NCI-H524 (cell line): ENCODE results near the gene MYH11.
"Not testable (repeated sequence)": the region's sequence is repeated elsewhere in the genome, so short reads cannot be mapped to it uniquely, and the experiment has no call there.

Source experiments
- DNase-seq, 2 experiments: peaks; one replicate each; lab custom pipeline; 2025; lab: John Stamatoyannopoulos, UW

MYH11 gene

DNA sequence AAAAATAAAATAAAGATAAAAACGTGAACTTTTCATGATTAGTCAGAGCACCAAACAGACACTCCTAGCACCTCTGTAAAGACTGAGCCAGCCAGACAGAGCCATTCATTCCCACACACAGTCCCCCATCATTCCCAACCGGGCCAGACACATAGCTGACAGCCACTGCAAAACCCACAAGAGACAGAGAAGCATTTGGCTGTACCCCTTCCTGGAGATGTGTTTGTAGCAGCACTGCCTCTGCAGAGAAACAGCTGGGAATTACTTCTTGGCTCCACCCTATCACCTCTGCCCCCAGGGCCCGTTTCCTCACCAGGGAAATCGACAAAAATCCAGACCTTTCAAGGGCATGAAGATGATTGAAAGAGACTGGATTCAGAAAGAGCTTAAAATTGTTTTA lies 46.4 kb downstream of the MYH11 start:
- DNase-seq = no peak

DNA sequence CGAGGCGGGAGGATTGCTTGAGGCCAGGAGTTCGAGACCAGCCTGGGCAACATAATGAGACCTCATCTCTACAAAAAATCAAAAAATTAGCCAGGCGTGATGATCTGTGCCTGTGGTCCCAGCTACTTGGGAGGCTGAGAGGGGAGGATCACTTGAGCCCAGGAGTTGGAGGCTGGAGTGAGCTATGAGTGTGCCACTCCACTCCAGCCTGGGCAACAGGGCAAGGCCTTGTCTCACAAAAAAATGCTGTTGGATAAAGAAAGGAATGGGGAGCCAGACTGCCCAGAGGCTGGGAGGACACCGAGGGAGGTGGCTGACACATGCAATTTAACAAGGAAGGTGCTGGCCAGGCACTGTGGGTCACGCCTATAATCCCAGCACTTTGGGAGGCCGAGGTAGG lies 47.5 kb downstream of the MYH11 start:
- DNase-seq = not testable (repeated sequence)

DNA sequence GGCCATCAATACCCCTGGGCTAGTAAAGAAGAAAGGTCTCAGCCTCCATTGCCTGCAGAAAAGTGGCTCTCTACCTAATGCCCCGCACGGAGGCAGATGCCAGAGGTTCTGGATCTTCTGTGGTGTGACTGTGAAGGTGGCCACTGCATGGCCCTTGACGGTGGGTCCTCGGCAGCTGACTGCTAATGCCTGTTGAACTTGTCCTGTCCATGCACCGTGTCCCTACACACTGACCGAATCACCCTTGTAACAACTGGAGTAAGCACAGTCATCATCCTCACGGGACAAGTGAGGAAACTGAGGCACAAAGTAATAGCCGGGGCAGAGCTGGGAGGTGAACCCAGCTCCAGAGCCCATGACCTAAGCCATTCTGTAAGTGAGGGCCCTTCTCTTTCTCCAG lies 48.8 kb downstream of the MYH11 start:
- DNase-seq = no peak

DNA sequence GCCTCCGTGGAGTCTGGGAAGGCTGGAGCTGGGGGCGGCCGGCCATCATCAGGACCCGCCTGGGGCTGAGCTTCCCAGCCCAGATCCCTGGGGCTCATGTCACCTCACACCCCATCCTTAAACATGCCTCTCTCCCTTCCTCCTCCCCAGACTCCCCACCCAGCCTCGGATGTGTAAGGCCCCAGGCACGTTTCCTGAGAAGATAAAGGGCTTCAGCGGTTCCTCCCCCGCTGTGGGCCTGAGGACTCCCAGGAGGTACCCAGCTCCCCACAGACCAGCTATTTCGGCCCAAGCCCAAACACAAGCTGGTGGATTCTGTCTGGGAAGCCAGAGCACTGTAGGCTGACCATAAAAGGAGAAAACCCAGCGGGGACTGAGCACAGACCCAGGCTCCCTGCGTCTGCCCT lies 49.2 kb downstream of the MYH11 start:
- DNase-seq = no peak

DNA sequence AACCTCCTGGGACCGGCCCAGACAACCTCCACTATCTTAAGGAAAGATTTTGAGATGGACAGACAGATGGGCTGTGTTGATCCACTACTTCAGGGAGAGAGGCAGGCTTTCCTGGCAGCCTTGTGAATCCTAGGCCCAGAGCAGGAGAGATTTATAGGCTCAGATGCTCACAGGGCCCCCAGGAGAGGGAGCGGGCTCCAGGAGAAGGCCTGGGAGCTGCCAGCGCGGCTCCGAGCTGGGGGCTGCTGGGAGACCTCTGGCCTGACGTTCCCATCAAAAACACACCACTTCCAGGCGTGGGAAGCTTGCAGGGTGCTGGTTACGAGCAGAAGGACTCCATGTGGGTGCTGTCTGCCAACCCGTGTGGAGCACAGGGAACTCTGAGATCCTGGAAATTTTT lies 53.2 kb downstream of the MYH11 start:
- DNase-seq = peak in 1 of 2 experiments; percentile 26

DNA sequence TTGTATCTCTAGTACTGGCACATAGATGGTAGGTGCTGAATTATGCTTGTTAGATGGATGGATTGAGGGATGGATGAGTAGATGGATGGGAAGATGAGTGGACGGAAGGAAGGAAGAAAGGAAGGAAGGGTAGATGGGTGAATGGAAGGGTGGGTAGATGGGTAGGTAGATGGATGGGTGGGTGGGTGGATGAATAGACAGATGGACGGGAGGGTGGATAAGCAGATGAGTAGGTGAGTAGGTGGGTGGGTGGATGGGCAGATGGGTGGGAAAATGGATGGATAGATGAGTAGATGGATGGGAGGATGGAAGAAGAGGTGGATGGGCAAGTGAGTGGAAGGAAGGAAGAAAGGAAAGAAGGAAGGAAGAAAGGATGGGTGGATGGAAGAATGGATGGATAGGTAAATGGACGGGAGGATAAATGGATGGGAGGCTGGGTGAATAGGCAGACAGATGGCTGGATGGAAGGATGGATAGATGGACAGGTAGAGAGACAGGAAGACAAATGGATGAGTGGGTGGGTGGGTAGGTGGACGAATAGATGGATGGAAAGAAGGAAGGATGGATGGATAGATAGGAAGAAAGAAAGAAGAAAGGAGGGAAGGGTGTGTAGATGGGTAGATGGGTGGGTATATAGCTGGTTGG lies 56.9 kb downstream of the MYH11 start:
- DNase-seq = no peak

DNA sequence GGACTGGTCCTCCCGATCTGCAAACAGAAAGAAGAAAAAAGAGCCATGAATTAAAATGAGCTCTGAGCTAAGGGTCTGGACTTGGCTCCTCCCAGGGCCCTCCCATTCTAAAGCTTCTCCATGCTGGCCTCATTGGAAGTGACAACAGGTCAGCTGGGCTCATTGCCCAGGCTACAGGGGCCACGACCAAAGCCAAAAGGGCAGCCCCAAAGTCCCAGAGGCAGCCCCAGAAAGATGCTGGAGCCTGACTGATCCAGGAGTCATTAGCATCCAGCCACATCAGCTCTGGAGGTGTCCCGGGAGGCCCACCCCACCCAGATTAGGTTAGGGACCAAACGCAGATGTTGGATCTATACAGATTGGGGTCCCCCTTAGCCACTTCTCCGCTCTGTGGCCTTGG lies 58.2 kb downstream of the MYH11 start:
- DNase-seq = no peak

DNA sequence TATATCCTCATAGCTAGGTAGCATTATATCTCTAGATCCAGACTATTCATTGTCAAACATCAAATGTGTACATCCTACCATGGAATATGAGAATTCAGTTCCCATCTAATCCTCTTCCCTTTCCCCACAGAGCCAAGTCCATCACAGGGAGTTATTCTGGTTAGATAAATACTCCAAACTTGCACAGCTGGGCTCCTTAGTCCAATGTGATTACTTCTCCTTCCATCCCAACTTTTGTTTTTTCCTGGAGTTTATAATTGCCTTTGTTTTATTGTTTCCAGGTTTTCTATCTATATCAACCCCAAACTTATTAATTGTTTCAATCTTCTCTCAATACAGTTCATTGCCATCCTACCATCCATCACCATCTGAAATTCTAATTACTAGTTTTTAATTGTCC lies 59.9 kb downstream of the MYH11 start:
- no peak for DNase-seq

DNA sequence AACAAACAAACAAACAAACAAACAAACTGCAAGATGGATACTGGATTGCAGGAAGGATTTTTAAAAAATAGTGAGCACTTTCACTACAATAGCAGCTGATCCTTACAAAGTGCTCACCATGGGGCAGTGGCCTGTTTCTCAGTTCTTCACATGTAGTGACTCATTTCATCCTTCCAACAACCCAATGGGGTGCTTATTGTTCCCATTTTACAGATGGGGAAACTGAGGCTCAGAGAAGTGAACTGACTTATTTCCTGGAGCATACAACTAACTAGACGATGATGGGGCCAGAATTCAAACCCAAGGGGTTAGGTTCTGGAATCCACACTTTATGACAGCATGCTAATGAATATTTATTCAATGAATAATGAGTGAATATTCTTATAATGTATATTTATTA lies 61.2 kb downstream of the MYH11 start:
- no peak for DNase-seq

DNA sequence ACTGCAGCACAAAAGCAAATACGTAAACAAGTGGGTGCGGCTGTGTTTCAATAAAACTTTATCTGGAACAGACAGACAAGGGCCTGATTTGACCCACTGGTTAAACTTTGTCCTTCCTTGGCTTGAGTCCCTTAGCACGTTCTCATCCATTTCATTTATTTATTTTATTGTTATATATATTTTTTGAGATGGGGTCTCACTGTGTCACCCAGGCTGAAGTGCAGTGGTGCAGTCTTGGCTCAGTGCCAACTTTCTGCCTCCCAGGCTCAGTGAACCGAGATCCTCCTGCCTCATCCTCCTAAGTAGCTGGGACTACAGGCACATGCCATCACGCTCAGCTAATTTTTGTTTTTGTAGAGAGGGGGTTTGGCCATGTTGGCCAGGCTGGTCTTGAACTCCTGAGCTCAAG lies 64.3 kb downstream of the MYH11 start:
- DNase-seq = no peak

DNA sequence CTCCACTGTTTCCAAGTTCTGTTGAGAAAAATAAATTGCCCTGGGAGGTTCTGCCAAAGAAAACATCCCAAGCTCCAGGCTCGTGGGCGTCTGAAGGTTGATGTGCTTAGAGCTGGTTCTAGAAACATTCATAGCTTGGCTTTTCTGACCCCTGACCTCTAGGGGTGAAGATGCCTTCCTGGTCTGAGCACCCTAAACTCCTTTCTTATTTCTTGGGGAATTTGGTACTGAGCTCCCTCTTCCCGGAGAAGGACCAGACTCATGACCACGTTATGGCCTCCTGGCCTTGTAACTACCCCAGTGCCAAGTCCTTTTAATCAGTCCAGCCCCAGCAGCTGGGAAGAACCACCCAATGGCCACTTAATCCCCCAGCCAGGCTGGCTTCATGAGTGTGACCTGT lies 66.4 kb downstream of the MYH11 start:
- DNase-seq = no peak

DNA sequence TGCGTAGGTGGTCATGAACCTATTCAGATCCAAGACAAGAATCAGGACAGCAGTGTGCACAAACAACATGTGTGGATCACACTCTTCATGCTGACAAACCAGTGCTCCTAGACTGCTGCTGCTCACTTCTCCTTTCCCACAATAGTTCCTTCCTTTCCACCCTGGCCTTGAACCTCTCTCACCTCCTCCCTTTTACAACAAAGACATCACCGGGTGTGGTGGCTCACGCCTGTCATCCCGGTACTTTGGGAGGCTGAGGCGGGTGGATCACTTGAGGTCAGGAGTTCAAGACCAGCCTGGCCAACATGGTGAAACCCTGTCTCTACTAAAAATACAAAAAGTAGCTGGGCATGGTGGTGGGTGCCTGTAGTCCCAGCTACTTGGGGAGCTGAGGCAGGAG lies 67.0 kb downstream of the MYH11 start:
- not testable (repeated sequence) for DNase-seq

DNA sequence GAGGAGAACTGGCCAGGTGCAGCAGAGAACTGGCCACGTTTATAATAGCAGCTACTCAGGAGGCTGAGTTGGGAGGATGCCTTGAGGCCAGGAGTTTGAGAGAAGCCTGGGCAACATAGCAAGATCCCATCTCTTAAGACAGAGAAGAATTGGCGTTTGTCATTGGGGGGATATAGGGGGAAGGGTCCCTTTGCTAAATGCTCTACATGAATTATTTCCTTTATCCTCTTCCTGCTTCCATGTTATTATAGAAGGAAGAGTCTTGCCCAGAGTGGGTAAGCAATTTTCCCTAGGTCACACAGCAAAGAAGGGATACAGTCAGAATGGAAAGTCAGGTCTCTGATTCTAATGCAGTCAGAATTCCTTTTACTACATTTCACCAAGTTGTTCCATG lies 68.0 kb downstream of the MYH11 start:
- DNase-seq = no peak

DNA sequence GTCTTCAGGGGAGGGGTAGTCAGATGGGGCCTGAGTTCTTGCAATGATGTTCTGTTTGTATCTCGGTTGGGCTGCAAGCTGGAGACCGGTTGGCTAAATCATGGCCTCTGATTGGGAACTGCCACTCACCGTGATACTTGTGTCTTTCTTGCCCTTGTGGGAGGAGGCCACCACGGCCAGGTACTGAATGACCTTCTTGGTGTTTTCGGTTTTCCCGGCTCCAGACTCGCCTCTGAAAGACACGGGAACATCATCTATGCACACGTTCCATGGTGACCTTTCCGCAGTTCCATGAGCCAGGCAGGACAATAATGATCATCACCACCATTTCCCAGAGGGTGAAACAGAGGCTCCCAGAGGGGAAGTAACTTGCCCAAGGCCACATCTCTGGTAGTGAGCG lies 70.3 kb downstream of the MYH11 start:
- DNase-seq = no peak

DNA sequence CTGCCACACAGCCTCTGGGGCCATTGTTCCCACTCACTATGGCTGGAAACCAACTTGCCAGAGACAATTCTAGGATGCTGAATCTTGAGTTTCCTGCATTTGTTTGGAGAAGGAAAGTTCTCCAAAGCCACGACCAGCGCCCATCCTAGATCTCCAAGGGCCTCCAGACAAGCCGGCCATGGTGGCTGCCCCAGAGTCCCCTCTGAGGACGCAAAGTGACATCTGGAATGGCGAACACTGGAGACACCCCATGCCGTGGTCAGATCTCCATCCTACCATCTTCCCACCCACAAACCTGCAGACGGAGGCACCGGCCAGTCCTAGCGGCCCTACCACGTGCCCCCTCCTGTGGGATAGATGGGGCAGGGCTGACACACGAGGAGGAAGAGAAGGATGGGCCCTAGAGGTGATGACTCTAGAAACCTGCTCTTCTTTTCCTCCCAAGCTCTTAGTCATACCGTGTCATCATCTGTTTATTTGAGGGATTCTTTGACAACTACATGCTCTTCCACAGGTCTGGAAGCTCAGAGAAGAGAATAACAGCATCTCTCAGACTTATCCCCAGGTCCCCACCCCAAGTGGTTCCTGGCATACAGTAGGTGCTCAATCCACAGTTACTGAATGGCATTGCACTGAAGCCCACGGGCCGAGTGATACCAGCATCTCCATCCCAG lies 71.3 kb downstream of the MYH11 start:
- DNase-seq = no peak

DNA sequence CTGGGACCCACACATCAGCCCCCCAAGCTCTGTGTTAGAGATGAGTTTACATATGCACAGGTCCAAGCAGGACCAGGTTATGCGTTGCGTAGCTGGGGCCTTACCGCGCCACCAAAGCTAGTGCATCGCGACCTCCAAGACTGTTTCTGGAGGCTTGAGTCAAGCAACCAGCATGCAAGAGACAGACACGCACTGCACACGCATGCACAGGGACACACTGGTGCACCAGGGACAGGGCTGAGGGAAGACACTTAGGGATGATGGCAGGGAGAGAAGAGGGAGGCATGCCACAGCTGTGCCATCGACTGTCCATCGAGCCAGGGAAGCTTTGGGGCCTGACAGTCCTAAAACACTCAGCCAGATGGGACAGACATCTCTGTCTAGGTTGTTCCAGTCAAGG lies 72.8 kb downstream of the MYH11 start:
- no peak for DNase-seq

DNA sequence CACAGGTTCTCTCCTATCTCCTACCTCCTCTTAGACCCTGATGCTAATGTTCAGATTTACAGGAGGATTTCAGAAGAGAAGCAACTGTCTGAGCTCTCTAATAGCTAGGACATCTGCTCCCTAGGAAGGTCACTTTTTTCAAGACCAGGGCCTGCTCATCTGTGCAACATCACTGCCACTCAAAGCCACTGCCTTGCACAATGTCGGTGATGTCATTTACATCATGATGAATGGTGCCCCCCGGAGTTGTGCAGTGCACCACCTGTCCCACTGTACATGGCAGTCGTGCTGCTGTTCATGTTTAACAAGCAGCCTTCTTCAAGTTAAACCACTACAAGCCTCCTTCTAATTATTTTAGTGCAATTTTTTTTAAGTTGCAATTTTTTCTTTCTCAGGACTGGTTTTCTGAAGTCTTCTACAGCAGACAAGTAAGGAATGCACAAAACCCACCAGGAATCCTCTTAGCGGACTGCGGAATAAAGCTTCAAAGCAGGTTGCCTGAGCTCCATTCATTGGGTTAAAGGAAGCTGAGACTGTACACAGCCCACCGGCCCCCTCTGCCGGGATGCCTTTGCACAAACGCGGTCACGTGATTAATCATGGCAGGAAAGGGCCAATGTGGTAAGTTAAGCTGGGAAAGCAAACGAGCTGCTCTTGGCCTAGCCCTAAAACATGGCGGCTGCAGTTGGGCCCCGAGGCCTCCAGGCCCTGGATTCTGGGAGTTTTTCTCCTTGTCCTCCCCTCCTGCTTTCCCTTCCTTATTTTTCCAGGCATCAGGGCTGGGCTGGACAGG lies 74.1 kb downstream of the MYH11 start:
- DNase-seq = peak in 1 of 2 experiments; percentile 24

DNA sequence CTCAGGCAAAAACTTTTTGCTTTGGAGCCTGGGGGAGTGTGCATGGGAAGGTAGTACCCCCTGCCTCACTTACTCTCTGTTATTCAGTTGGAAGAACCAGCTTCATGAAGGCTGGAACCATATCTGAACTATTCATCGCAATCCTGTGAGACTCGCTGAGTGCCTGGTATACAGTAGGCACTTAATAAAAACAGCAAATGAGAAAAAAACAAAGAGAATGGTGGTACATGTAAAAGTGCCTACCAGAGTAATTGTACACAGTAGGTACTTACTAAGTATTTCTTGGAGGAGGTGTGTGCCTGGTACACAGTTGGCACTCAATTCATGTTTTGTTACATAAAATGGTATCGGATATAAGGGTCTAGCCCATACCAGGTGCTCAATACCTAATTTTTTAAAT lies 75.2 kb downstream of the MYH11 start:
- DNase-seq = no peak

DNA sequence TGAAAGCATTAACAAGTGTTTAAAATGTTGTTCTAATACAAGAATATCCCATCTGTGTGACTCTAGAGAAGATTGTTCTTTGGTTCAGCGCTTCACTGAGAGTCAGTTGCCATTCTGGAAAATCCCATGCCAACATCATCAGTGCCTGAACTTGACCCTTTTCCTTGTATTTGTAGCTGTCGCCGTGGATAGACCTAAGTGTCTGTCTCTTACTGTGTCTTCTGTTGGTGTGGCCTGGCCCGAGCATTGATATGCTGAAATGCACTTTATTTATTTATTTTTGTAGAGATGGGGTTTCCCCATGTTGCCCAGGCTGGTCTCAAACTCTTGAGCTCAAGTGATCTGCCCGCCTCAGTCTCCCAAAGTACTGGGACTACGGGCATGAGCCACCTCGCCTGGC lies 76.0 kb downstream of the MYH11 start:
- no peak for DNase-seq

DNA sequence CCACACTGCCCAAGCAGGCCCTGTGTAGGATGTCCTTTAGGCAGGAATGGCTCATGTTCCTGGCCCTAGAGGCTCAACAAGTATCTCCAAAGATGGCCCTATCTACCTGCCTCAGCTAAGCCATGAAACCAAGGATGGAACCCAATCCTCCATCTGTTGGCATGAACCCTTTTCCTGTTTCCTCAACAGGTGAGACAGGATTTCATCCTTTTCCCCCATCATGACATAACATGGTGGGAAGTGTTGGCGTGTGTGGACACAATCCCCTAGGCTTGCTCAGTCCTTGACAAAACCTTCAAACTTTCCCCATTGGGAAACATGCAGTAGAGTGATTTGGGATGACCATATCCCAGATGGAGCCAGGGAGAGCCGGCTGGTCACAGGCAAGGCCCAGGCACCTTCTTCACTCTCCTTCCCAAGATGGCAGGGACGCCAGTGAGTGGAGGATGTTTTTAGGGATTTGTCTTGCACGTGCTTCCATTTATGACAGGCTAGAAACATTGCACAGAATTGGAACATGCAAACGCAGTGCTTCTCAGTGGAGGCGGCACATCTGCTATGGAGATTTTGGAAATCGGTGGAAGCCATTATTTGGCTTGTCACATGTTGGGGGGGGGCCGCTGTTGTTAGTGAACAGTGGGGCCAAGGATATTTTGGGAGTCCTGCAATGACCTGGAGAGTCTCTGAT lies 77.0 kb downstream of the MYH11 start:
- no peak for DNase-seq

DNA sequence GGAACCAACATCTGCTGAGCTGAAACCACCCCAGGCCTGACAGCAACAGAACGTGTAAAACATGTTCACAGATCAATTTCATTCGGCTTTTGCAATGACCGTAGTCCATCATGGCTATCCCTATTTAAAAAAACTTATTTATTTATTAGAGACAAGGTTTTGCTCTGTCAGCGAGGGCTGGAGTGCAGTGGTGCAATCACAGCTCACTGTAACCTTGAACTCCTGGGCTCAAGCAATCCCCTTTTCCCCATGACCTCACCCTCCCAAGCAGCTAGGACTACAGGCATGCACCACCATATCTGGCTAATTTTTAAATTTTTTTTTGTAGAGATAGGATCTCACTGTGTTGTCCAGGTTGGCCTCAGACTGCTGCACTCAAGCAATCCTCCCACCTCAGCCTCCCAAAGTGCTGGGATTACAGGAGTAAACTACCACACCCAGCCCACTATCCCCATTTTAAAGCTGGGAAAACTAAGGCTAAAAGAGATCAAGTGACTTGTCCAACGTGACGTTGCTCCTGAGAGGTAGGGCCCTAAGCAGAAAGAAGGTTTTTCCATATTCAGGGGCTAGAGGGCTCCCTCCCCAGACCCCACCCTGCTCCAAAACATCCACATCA lies 77.7 kb downstream of the MYH11 start:
- DNase-seq = no peak

DNA sequence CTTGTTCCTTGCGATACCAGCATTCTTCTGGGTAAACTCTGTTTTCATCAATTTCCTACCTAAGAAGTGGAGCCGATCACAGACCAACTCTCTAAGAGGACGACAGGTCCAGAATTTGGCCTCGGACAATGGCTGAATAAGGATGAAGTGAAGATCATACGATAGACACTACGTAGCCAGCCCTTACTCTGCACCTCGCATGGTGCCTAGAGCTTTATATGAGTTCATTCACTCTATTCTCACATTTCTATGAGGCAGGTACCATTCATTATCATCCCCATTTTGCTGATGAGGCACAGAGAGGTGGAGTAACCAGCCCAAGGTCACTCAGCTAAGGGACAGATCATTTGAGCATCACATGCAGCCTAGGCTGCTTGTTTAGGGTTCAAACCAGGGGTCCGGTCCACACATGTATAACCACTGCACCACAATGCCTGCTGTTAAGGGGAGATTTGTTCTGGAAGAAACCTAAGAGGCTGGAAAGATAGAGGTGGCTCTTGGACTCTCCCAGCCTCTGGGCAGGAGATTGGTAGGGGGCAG lies 78.6 kb downstream of the MYH11 start:
- DNase-seq = no peak
